IPS-18c (cell line): Measurements from ENCODE around the gene UGT1A9.

Source experiments
- H3K4me3 ChIP-seq: 2 replicates; pipeline ENCODE4 v1.7.0; 2013; ENCODE audit warnings: low read depth, mild to moderate bottlenecking, low read length, moderate library complexity; ENCODE audit not compliant: insufficient read depth
- H3K9me3 ChIP-seq: one replicate; pipeline ENCODE4 v1.6.1; 2013; ENCODE audit warnings: mild to moderate bottlenecking, low read length, moderate library complexity; ENCODE audit not compliant: control insufficient read depth, insufficient read depth

The UGT1A9 gene

GRCh38 chr2:233674314-233674713, 2.6 kb downstream of the UGT1A9 start:
- no peaks in the 10 kb centered on the region for H3K9me3 ChIP-seq
- H3K4me3 ChIP-seq: no peak overlapping the region

GRCh38 chr2:233674995-233675394, 3.3 kb downstream of the UGT1A9 start:
- H3K4me3 ChIP-seq: no peak overlapping the region
- no peaks in the 10 kb centered on the region for H3K9me3 ChIP-seq

- H3K4me3 ChIP-seq: no peak overlapping the region
- no peaks in the 10 kb centered on the region for H3K9me3 ChIP-seq
These were observed 4.3 kb downstream of the UGT1A9 start for GRCh38 chr2:233676046-233676445.

GRCh38 chr2:233679196-233679595, 7.5 kb downstream of the UGT1A9 start:
- Histone ChIP-seq H3K9me3 (no peaks in the 10 kb centered on the region), H3K4me3 (no peak overlapping the region)

- Histone ChIP-seq H3K4me3 (no peak overlapping the region), H3K9me3 (no peaks in the 10 kb centered on the region)
These were observed 8.8 kb downstream of the UGT1A9 start for GRCh38 chr2:233680361-233681045.

GRCh38 chr2:233681521-233682099, 9.9 kb downstream of the UGT1A9 start, which contains the start of gene UGT1A7:
Gene UGT1A7, plus strand, starts transcription at chr2:233681901. Its CDS starts 37 bp downstream, at chr2:233681938.
- Histone ChIP-seq H3K4me3 (no peak within 1 kb of the TSS), H3K9me3 (no peaks in the 10 kb centered on the region)

- Histone ChIP-seq H3K4me3 (no peak overlapping the region), H3K9me3 (no peaks in the 10 kb centered on the region)
These were observed 12.9 kb downstream of the UGT1A9 start for GRCh38 chr2:233684640-233685039.

GRCh38 chr2:233686928-233687327, 15.2 kb downstream of the UGT1A9 start:
- Histone ChIP-seq H3K4me3 (no peak overlapping the region), H3K9me3 (no peaks in the 10 kb centered on the region)

- H3K9me3 ChIP-seq: peaks cover 2% of the 10 kb centered on the region
- no peak overlapping the region for H3K4me3 ChIP-seq
These were observed 16.6 kb downstream of the UGT1A9 start for GRCh38 chr2:233688341-233688740.

- no peak overlapping the region for H3K4me3 ChIP-seq
- H3K9me3 ChIP-seq: peaks cover 2% of the 10 kb centered on the region
These were observed 17.3 kb downstream of the UGT1A9 start for GRCh38 chr2:233689031-233689430.

- peaks cover 2% of the 10 kb centered on the region for H3K9me3 ChIP-seq
- H3K4me3 ChIP-seq: no peak overlapping the region
These were observed 17.8 kb downstream of the UGT1A9 start for GRCh38 chr2:233689501-233689900.

- H3K4me3 ChIP-seq: no peak overlapping the region
- peaks cover 2% of the 10 kb centered on the region for H3K9me3 ChIP-seq
These were observed 18.7 kb downstream of the UGT1A9 start for GRCh38 chr2:233690444-233690843.

- no peak overlapping the region for H3K4me3 ChIP-seq
- H3K9me3 ChIP-seq: peaks cover 2% of the 10 kb centered on the region
These were observed 20.0 kb downstream of the UGT1A9 start for GRCh38 chr2:233691443-233692433.

- H3K4me3 ChIP-seq: no peak within 1 kb of the TSS
- peaks cover 2% of the 10 kb centered on the region for H3K9me3 ChIP-seq
These were observed 20.9 kb downstream of the UGT1A9 start, which contains the start of gene UGT1A6 for GRCh38 chr2:233692648-233693047. Gene UGT1A6, plus strand, starts transcription at chr2:233692890. Its CDS starts 115 bp downstream, at chr2:233693005.

- peaks cover 2% of the 10 kb centered on the region for H3K9me3 ChIP-seq
- H3K4me3 ChIP-seq: no peak overlapping the region
These were observed 22.3 kb downstream of the UGT1A9 start for GRCh38 chr2:233693963-233694362.

GRCh38 chr2:233698740-233699139, 27.0 kb downstream of the UGT1A9 start:
- H3K4me3 ChIP-seq: no peak overlapping the region

GRCh38 chr2:233699424-233700027, 27.8 kb downstream of the UGT1A9 start:
- Histone ChIP-seq H3K4me3 (no peak overlapping the region), H3K9me3 (no peaks in the 10 kb centered on the region)

More at GRCh38 chr2:233698740-233699139, 27.0 kb downstream of the UGT1A9 start:
- H3K9me3 ChIP-seq: no peaks in the 10 kb centered on the region
